GM18508 (cell line): ENCODE data around the gene STK40.

ENCODE experiments used
- ATAC-seq: cut with Tn5 transposase; IDR thresholded peaks from one replicate; pipeline ENCODE4 v1.9.1; 2021; ENCODE audit warnings: moderate number of reproducible peaks; ENCODE audit not compliant: insufficient read depth, unreplicated experiment

Gene STK40

GRCh38 chr1:36377791-36378492, 7.8 kb downstream of the STK40 start:
- ATAC-seq, result no peak

GRCh38 chr1:36372617-36373016, 13.1 kb downstream of the STK40 start:
- ATAC-seq, result no peak

GRCh38 chr1:36369061-36369861, 16.5 kb downstream of the STK40 start:
- ATAC-seq, result no peak

GRCh38 chr1:36367798-36368197, 17.9 kb downstream of the STK40 start:
- ATAC-seq, result no peak

GRCh38 chr1:36367066-36367465, 18.7 kb downstream of the STK40 start:
- no peak for ATAC-seq

- no peak for ATAC-seq
These were observed 19.5 kb downstream of the STK40 start for GRCh38 chr1:36366091-36366661.

GRCh38 chr1:36365381-36365780, 20.3 kb downstream of the STK40 start:
- no peak for ATAC-seq

GRCh38 chr1:36359911-36360550, 25.7 kb downstream of the STK40 start:
- ATAC-seq, result no peak

GRCh38 chr1:36359383-36359782, 26.3 kb downstream of the STK40 start:
- ATAC-seq, result no peak

- ATAC-seq, result no peak
These were observed 27.1 kb downstream of the STK40 start for GRCh38 chr1:36358514-36359084.

- ATAC-seq, result no peak
These were observed 29.9 kb downstream of the STK40 start for GRCh38 chr1:36355811-36356210.

GRCh38 chr1:36354486-36354885, 31.2 kb downstream of the STK40 start:
- ATAC-seq, result no peak

GRCh38 chr1:36352910-36353878, 32.5 kb downstream of the STK40 start:
- no peak for ATAC-seq

- no peak for ATAC-seq
These were observed 33.4 kb downstream of the STK40 start for GRCh38 chr1:36352125-36352909.

- ATAC-seq, result no peak
These were observed 34.3 kb downstream of the STK40 start for GRCh38 chr1:36351227-36351977.

GRCh38 chr1:36350659-36351226, 35.0 kb downstream of the STK40 start:
- no peak for ATAC-seq

- no peak for ATAC-seq
These were observed 35.9 kb downstream of the STK40 start for GRCh38 chr1:36349839-36350238.

GRCh38 chr1:36349241-36349671, 36.5 kb downstream of the STK40 start:
- no peak for ATAC-seq
